A172 (cell line): ENCODE measurements around the gene KRTAP13-2. TPM values are rescaled to one million over a fixed set of nuclear protein-coding genes. Genes with fewer than 3 reads are reported as not detected.

Experiments used
- DNase-seq: peaks from one replicate; pipeline ENCODE4 v3.0.0-alpha.2; 2015; ENCODE audit warnings: low spot score
- total RNA-seq: library from RNA; depleted of rRNA; stranded (reverse); fragments of >200 nt; shearing (Covaris generic); gene quantifications from 2 replicates; pipeline ENCODE4 v1.2.3, GENCODE V29; 2014; rRNA removed

The KRTAP13-2 gene
- total RNA-seq, 1 experiment from 2014 or later = not detected

DNA sequence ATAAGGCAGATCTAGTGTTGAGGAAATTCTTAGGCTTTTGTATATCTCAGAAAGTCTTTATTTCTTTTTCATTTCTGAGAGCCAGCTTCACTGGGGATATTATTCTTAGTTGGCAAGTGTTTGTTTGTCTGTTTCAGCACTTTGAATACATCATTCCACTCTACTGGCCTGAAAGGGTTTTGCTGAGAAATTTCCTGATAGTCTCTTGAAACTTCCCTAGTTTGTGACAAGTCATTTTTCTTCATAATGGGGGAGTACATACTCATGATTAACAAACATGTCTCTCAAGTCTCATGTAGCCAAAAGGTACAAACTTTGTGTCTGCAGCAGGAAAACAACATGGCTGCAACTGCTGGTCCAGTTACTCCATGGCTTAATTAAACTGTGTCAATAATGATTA lies 45.7 kb downstream of the KRTAP13-2 start:
- DNase-seq = no peak

Other genes with a start within 250 kb of the KRTAP13-2 start
- not detected in 2 replicates for gene CLDN17, start 205.5 kb downstream of the KRTAP13-2 start, total RNA-seq
- gene CLDN8, start 156.2 kb downstream of the KRTAP13-2 start, total RNA-seq = not detected in 2 replicates
- gene KRTAP24-1, start 89.3 kb downstream of the KRTAP13-2 start, total RNA-seq = not detected in 2 replicates
- gene KRTAP25-1, start 82.8 kb downstream of the KRTAP13-2 start, total RNA-seq = not detected in 2 replicates
- not detected in 2 replicates for gene KRTAP26-1, start 52.0 kb downstream of the KRTAP13-2 start, total RNA-seq
- not detected in 2 replicates for gene KRTAP27-1, start 34.6 kb downstream of the KRTAP13-2 start, total RNA-seq
- gene KRTAP23-1, start 23.7 kb downstream of the KRTAP13-2 start, total RNA-seq = not detected in 2 replicates
- gene KRTAP13-1, start 23.8 kb upstream of the KRTAP13-2 start, total RNA-seq = not detected in 2 replicates
- not detected in 2 replicates for gene KRTAP13-3, start 53.7 kb upstream of the KRTAP13-2 start, total RNA-seq
- not detected in 2 replicates for gene KRTAP13-4, start 57.9 kb upstream of the KRTAP13-2 start, total RNA-seq
- not detected in 2 replicates for gene KRTAP15-1, start 68.0 kb upstream of the KRTAP13-2 start, total RNA-seq
- gene KRTAP19-1, start 108.1 kb upstream of the KRTAP13-2 start, total RNA-seq = not detected in 2 replicates
- not detected in 2 replicates for gene KRTAP19-2, start 115.2 kb upstream of the KRTAP13-2 start, total RNA-seq
- not detected in 2 replicates for gene KRTAP19-3, start 119.7 kb upstream of the KRTAP13-2 start, total RNA-seq
- gene KRTAP19-4, start 124.9 kb upstream of the KRTAP13-2 start, total RNA-seq = not detected in 2 replicates
- not detected in 2 replicates for gene KRTAP19-5, start 129.9 kb upstream of the KRTAP13-2 start, total RNA-seq
- gene KRTAP19-6, start 169.6 kb upstream of the KRTAP13-2 start, total RNA-seq = not detected in 2 replicates
- gene KRTAP19-7, start 189.0 kb upstream of the KRTAP13-2 start, total RNA-seq = not detected in 2 replicates
- gene KRTAP22-2, start 218.1 kb upstream of the KRTAP13-2 start, total RNA-seq = not detected in 2 replicates
- not detected in 2 replicates for gene KRTAP6-3, start 220.2 kb upstream of the KRTAP13-2 start, total RNA-seq
- not detected in 2 replicates for gene KRTAP6-2, start 226.6 kb upstream of the KRTAP13-2 start, total RNA-seq
- gene KRTAP22-1, start 228.8 kb upstream of the KRTAP13-2 start, total RNA-seq = not detected in 2 replicates
- not detected in 2 replicates for gene KRTAP6-1, start 241.7 kb upstream of the KRTAP13-2 start, total RNA-seq
- not detected in 2 replicates for gene KRTAP20-1, start 244.2 kb upstream of the KRTAP13-2 start, total RNA-seq
- not detected in 2 replicates for gene KRTAP20-4, start 248.4 kb upstream of the KRTAP13-2 start, total RNA-seq